K562 (cell line): Measurements from ENCODE around the gene SCUBE2. TPM values are rescaled to one million over a fixed set of nuclear protein-coding genes. Genes with fewer than 3 reads are reported as not detected.

Experiments used
- ATAC-seq: fragments of 200-7000 bp; cut with Tn5 transposase; 3 replicates; pipeline ENCODE4 v1.9.1; 2020; ENCODE audit warnings: moderate library complexity
- BruUV-seq: library from RNA; stranded (reverse); fragments of 400-500 nt; replicated peaks from 2 replicates; lab custom pipeline; 2021; lab: Mats Ljungman, UMichigan
- CTCF ChIA-PET: fragments of 300-600 bp; formaldehyde crosslinking; extraction: SDS; loops from one replicate; lab custom pipeline; 2021; ENCODE audit warnings: low intra/inter-chr PET ratio; lab: Yijun Ruan, JAX
- POLR2A ChIA-PET: fragments of 300-600, 350-650 bp; sonication (Branson Sonifier 250); formaldehyde crosslinking; extraction: SDS; loops from one replicate; lab custom pipeline; 2021; ENCODE audit warnings: antibody characterized with exemption, inconsistent platforms; lab: Yijun Ruan, JAX
- DNase-seq, 4 experiments: peaks; one replicate each; pipeline versions ENCODE4 v3.0.0 to v3.0.0-alpha.2; 2011 to 2018; ENCODE audit warnings: low spot score in 3 of 4, mixed read lengths in 3 of 4; ENCODE audit errors: extremely low read depth in 1 of 4
- FAIRE-seq: peaks from 2 replicates; lab custom pipeline; 2011; peaks lifted over from hg19 to GRCh38; lab: Jason Lieb, UNC
- H2AFZ ChIP-seq: 2 replicates; pipeline ENCODE4 v1.6.0; 2011; ENCODE audit warnings: low read depth, low read length, control low read depth, inconsistent platforms
- H3K27ac ChIP-seq: fragments of 200-600 bp; 3 replicates; pipeline ENCODE4 v1.8.0; 2011; ENCODE audit warnings: low read depth, mild to moderate bottlenecking, control low read depth, inconsistent platforms, low read length, moderate library complexity, mixed read lengths; ENCODE audit errors: extremely low read depth
- H3K27me3 ChIP-seq, 2 experiments: fragments of 300-600 bp in 1 of 2; 2 replicates in 1 of 2; 3 replicates in 1 of 2; pipeline versions ENCODE4 v1.6.0 to v1.8.0; 2011; ENCODE audit warnings: inconsistent platforms in 2 of 2, low read length in 2 of 2, mild to moderate bottlenecking in 1 of 2, mixed read lengths in 1 of 2, moderate library complexity in 1 of 2; ENCODE audit not compliant: control insufficient read depth in 2 of 2, insufficient read depth in 2 of 2
- H3K36me3 ChIP-seq: fragments of 300-600 bp; 3 replicates; pipeline ENCODE4 v1.8.0; 2011; ENCODE audit warnings: mild to moderate bottlenecking, low read length, inconsistent platforms; ENCODE audit not compliant: control insufficient read depth, insufficient read depth
- H3K4me1 ChIP-seq, 2 experiments: fragments of 200-600 bp in 1 of 2; replicated peaks in 1 of 2; 2 replicates in 1 of 2; 3 replicates in 1 of 2; pipeline versions ENCODE4 v1.5.1 to v1.8.0; 2011; ENCODE audit warnings: inconsistent platforms in 2 of 2, low read length in 2 of 2, mild to moderate bottlenecking in 1 of 2, mixed read lengths in 1 of 2, moderate library complexity in 1 of 2; ENCODE audit not compliant: control insufficient read depth in 2 of 2, insufficient read depth in 2 of 2
- H3K4me2 ChIP-seq: 2 replicates; pipeline ENCODE4 v1.6.1; 2011; ENCODE audit warnings: low read length, control low read depth, inconsistent platforms, mixed read lengths; ENCODE audit not compliant: insufficient read depth
- H3K4me3 ChIP-seq: fragments of 200-600 bp; sonication (generic), shearing (Covaris generic); 2 replicates; pipeline ENCODE4 v1.5.1; 2016; ENCODE audit warnings: control low read depth, inconsistent platforms
- H3K79me2 ChIP-seq: fragments of 200-600 bp; 3 replicates; pipeline ENCODE4 v1.8.0; 2011; ENCODE audit warnings: low read length, inconsistent platforms; ENCODE audit not compliant: control insufficient read depth, insufficient read depth
- H3K9ac ChIP-seq, 2 experiments: 2 replicates each; pipeline versions ENCODE4 v1.6.0 to v1.6.1; 2011; ENCODE audit warnings: low read depth in 2 of 2, low read length in 2 of 2, control low read depth in 1 of 2, inconsistent platforms in 1 of 2, mild to moderate bottlenecking in 1 of 2, mixed read lengths in 1 of 2; ENCODE audit not compliant: insufficient read depth in 1 of 2
- H3K9me1 ChIP-seq: one replicate; pipeline ENCODE4 v1.6.0; 2011; ENCODE audit warnings: inconsistent platforms, mild to moderate bottlenecking, low read length, moderate library complexity; ENCODE audit not compliant: control insufficient read depth, insufficient read depth
- H3K9me3 ChIP-seq: replicated peaks from 2 replicates; pipeline ENCODE4 v1.5.1; 2011; ENCODE audit warnings: low read depth, low read length, inconsistent platforms; ENCODE audit not compliant: control insufficient read depth, insufficient read depth
- H4K20me1 ChIP-seq: replicated peaks from 2 replicates; pipeline ENCODE4 v1.6.1; 2011; ENCODE audit warnings: low read length, inconsistent platforms, mixed read lengths; ENCODE audit not compliant: control insufficient read depth, insufficient read depth
- ARID4B ChIP-seq: sonication (generic); formaldehyde crosslinking; IDR thresholded peaks from 2 replicates; pipeline ENCODE4 v1.8.0; 2022; ENCODE audit warnings: mild to moderate bottlenecking, missing genetic modification reagents
- CREM ChIP-seq: IDR thresholded peaks from 2 replicates; pipeline ENCODE4 v1.6.1; 2014; ENCODE audit warnings: antibody characterized with exemption, low read depth
- GATA2 ChIP-seq: sonication (generic); formaldehyde crosslinking; IDR thresholded peaks from 2 replicates; pipeline ENCODE4 v1.4.0; 2020; ENCODE audit warnings: mild to moderate bottlenecking, missing genetic modification reagents
- KLF1 ChIP-seq: fragments of 450-650 bp; IDR thresholded peaks from 2 replicates; pipeline ENCODE4 v1.6.1; 2016; ENCODE audit warnings: missing genetic modification characterization, missing compliant biosample characterization
- L3MBTL2 ChIP-seq: fragments of 450-650 bp; IDR thresholded peaks from 2 replicates; pipeline ENCODE4 v1.6.1; 2016; ENCODE audit warnings: mild to moderate bottlenecking, moderate library complexity
- MED1 ChIP-seq: sonication (generic); formaldehyde crosslinking; IDR thresholded peaks from 2 replicates; pipeline ENCODE4 v1.8.1; 2023; ENCODE audit warnings: missing genetic modification reagents, borderline replicate concordance
- SIRT6 ChIP-seq: IDR thresholded peaks from one replicate; pipeline ENCODE4 v1.6.1; 2012; ENCODE audit warnings: low read depth, mild to moderate bottlenecking, control low read depth, inconsistent platforms, low read length, moderate library complexity
- ZNF696 ChIP-seq: fragments of 250-450 bp; sonication (Bioruptor Pico); conservative IDR thresholded peaks from 2 replicates; pipeline ENCODE4 v1.4.0; 2020; ENCODE audit warnings: mild to moderate bottlenecking, moderate library complexity
- ZNF830 ChIP-seq: fragments of 250-450 bp; sonication (Bioruptor Pico); IDR thresholded peaks from 2 replicates; pipeline ENCODE4 v1.5.0; 2021; ENCODE audit warnings: mild to moderate bottlenecking
- ZSCAN29 ChIP-seq: fragments of 450-650 bp; IDR thresholded peaks from 2 replicates; pipeline ENCODE4 v1.6.1; 2017
- WGBS: fragments of 100-300 bp; shearing (Covaris generic); methylation state at CpG from one replicate; pipeline ENCODE4 v1.1.6; 2016; ENCODE audit warnings: low coverage, mixed read lengths; ENCODE audit not compliant: insufficient coverage; ENCODE audit errors: missing lambda C conversion rate; 5-methylcytosine and 5-hydroxymethylcytosine counted together
- in situ Hi-C: fragments of 300-500 bp; cut with MboI; formaldehyde crosslinking; loops from 4 replicates; pipeline ENCODE4 v1.15.0; 2018; ENCODE audit warnings: inconsistent platforms, mixed read lengths
- intact Hi-C: fragments of 100-400 bp; cut with micrococcal nuclease; formaldehyde crosslinking; loops from 2 replicates; pipeline ENCODE4 v1.14.2; 2022
- polyA plus RNA-seq, 8 experiments: library from polyadenylated mRNA; depleted of rRNA in 4 of 8; stranded (reverse) in 5 of 8; unstranded in 3 of 8; fragments of >200 nt; fragmentation: Nextera tagmentation in 2 of 8; fragmentation: Illumina TruSeq in 1 of 8; extraction: Ambion mirVana in 2 of 8; extraction: Trizol in 1 of 8; gene quantifications; 2 replicates each; pipeline versions ENCODE4 v1.2.1 to v1.2.3, GENCODE V29; 2011 to 2014; ENCODE audit warnings: inconsistent platforms in 1 of 8, missing spikeins in 1 of 8
- total RNA-seq, 7 experiments: library from RNA; depleted of rRNA in 6 of 7; stranded (reverse); fragments of >200 nt in 6 of 7; fragmentation: Illumina TruSeq in 2 of 7; extraction: Trizol in 2 of 7; gene quantifications; 2 replicates each; pipeline versions ENCODE4 v1.2.1 to v1.2.3, GENCODE V29; 2011 to 2021; ENCODE audit warnings: low replicate concordance in 1 of 7

The SCUBE2 gene
- total and polyA plus RNA-seq, 9 of the 15 experiments (the other 6 are each of a cell fraction or from before 2014, with no cell fraction given), result 0.06 to 0.40 (median 0.07) TPM; not detected in 6

GRCh38 chr11:9072626-9073176 is 18.7 kb downstream of the SCUBE2 start:
- H4K20me1 ChIP-seq, result no peaks in the 10 kb centered on the region
- DNase-seq, result no peak
- POLR2A ChIA-PET, result no interaction called here
- no peak overlapping the region for H3K4me2 ChIP-seq
- no peaks in the 10 kb centered on the region for H3K9me1 ChIP-seq
- H3K27ac ChIP-seq, result no peak overlapping the region
- H3K9ac ChIP-seq, result no peak overlapping the region
- no peaks in the 10 kb centered on the region for H3K79me2 ChIP-seq
- WGBS, result 0% methylated on average over 7 of the region's 7 CpGs
- H2AFZ ChIP-seq, result no peak overlapping the region
- intact Hi-C loops (no loop called here), in situ Hi-C loops (no loop called here)
- no peak for ATAC-seq
- H3K27me3 ChIP-seq, result peaks cover 44 to 80% of the 10 kb centered on the region in 2 experiments
- no peak overlapping the region for H3K4me3 ChIP-seq
- H3K36me3 ChIP-seq, result no peaks in the 10 kb centered on the region
- no TSS peak for BruUV-seq
- 0 out of 5 replicates have a peak, but pooled peaks cover 0 to 5% of the 10 kb centered on the region in 2 experiments for H3K4me1 ChIP-seq
- FAIRE-seq, result no peak
- TF ChIP-seq KLF1 (tag) (no peak), ZSCAN29 (no peak), GATA2 (CRISPR knock-in tag) (no peak), ZNF830 (CRISPR knock-in tag) (no peak), CREM (no peak), SIRT6 (no peak), MED1 (CRISPR knock-in tag) (no peak), ZNF696 (no peak), L3MBTL2 (no peak), ARID4B (CRISPR knock-in tag) (no peak)
- CTCF ChIA-PET, result no interaction called here
- no peaks in the 10 kb centered on the region for H3K9me3 ChIP-seq
